ENCODE data around the gene DMD.
"Not testable (repeated sequence)": the region's sequence is repeated elsewhere in the genome, so short reads cannot be mapped to it uniquely, and the experiment has no call there.

Gene DMD

DNA sequence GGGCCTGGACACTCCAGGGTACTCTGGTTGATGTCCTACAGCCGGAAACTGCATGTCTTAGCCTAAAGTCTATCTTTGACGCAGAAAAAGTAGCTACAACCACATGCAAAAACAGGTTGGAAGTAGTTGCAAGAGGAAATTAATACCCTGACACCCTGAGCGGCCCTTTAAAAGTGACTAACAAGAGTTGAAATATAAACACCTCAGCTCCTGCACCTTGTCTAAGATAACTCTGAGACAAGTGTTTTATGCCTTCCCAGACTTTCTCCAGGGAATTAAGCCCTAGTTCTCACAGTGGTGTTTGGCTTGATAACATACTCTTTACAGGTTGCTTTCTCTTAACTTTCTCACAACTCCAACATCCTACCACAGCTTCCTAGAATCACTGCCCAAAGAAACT is 943.1 kb downstream of the DMD start:
- Histone ChIP-seq H3K27ac (no peak overlapping the region), H3K4me3 (no peak overlapping the region)
- no peak for DNase-seq (ENCODE audit: low spot score)
- TF ChIP-seq, protein P1, sequence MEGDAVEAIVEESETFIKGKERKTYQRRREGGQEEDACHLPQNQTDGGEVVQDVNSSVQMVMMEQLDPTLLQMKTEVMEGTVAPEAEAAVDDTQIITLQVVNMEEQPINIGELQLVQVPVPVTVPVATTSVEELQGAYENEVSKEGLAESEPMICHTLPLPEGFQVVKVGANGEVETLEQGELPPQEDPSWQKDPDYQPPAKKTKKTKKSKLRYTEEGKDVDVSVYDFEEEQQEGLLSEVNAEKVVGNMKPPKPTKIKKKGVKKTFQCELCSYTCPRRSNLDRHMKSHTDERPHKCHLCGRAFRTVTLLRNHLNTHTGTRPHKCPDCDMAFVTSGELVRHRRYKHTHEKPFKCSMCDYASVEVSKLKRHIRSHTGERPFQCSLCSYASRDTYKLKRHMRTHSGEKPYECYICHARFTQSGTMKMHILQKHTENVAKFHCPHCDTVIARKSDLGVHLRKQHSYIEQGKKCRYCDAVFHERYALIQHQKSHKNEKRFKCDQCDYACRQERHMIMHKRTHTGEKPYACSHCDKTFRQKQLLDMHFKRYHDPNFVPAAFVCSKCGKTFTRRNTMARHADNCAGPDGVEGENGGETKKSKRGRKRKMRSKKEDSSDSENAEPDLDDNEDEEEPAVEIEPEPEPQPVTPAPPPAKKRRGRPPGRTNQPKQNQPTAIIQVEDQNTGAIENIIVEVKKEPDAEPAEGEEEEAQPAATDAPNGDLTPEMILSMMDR (IDR thresholded peaks at IDR 0.05): no peak

DNA sequence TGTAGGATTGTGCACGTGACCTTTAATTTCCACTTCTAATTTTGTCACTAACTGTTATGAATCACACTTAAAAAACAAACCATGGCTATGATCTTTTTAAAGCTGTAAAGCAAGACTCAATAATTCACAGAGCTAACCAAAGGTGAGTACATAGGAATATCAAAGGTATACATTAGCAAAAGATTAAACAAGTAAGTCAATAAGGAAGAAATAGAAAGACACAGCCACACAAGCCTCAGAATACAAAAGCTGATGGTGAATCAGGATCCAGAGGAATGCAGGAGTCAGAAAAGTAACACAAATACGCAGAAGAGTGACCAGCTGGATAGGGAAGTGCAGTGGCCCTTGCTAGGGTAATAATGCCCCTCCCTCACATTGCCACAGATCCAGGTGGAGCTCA is 943.6 kb downstream of the DMD start:
- no peak for DNase-seq (ENCODE audit: low spot score)
- TF ChIP-seq, protein P1 (IDR thresholded peaks at IDR 0.05): no peak
- Histone ChIP-seq H3K4me3 (no peak overlapping the region), H3K27ac (no peak overlapping the region)

DNA sequence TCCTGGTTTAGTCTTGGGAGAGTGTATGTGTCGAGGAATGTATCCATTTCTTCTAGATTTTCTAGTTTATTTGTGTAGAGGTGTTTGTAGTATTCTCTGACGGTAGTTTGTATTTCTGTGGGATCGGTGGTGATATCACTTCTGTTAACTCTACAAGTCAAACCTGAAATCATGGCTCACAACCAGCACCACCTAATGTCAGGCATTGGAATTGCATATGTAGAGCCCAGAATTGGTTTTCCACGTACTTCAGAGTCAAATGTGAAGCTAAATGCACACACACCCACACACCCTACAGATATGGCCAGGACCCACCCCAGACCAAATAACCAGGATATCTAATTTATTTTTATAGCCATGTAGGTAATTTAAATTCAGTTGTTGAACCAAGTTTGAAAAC is 964.7 kb downstream of the DMD start:
- DNase-seq (ENCODE audit: low spot score); H3K27ac ChIP-seq; H3K4me3 ChIP-seq: not testable (repeated sequence)

DNA sequence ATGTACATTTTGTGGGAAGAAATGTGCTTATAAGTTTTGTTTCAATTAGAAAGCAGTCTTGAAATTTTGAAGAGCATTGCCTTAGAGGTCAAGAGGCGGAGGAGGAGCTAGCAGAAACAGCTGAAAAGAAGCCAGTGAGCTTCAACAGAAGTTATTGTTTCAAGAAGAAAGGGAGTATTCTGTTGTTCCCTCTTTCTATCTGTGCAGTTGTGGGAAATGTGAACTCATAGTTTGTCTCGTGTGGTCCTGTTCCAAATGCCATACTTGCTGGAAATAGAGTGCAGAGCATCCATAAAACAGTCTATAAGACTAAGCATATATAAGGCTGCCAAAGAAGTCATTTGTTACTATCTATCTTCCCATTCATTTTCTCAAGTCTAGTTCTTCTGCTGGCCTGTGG is 1015.7 kb downstream of the DMD start:
- no peak overlapping the region for H3K4me3 ChIP-seq
- no peak for DNase-seq (ENCODE audit: low spot score)
- no peak overlapping the region for H3K27ac ChIP-seq
- TF ChIP-seq, protein P1 (IDR thresholded peaks at IDR 0.05): no peak

DNA sequence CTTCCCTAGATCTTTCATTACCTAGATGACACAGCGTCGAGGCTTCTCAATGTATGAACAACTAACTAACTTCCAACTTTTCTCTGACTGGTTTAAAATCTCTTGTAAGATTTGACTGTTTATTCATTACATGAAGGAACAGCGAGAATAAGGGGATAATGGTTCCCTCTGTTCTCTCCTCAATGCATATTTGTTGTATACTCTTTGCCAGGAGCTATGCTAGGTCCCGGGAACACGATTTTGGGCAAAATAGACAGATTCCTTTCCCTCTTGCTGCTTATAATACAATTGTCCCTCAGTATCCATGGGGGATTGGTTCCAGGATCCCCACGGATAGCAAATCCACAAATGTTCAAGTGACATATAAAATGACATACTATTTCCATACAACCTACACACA is 1020.0 kb downstream of the DMD start:
- no peak overlapping the region for H3K27ac ChIP-seq
- TF ChIP-seq, protein P1 (IDR thresholded peaks at IDR 0.05): no peak
- H3K4me3 ChIP-seq: no peak overlapping the region
- DNase-seq (ENCODE audit: low spot score): no peak

DNA sequence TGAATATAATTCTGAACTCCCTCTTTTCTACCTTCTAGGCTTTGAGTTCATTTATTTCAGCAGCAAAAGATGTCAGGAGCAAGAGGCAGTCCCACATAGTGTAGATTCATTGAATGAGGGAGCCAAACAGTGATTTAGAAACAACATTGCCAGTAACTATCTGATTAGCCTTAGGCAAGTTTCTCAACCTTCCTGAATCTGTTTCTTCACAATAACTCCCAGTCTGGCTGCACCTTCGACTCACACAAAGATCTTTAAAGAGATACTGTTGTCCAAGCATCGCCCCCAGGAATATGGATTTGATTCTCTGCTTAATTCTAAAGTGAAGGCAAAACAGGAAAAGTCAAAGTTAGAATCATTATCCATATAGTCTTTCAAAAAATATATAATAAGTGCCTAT is 1026.2 kb downstream of the DMD start:
- TF ChIP-seq, protein P1 (IDR thresholded peaks at IDR 0.05): no peak
- no peak for DNase-seq (ENCODE audit: low spot score)
- no peak overlapping the region for H3K4me3 ChIP-seq
- H3K27ac ChIP-seq: no peak overlapping the region

DNA sequence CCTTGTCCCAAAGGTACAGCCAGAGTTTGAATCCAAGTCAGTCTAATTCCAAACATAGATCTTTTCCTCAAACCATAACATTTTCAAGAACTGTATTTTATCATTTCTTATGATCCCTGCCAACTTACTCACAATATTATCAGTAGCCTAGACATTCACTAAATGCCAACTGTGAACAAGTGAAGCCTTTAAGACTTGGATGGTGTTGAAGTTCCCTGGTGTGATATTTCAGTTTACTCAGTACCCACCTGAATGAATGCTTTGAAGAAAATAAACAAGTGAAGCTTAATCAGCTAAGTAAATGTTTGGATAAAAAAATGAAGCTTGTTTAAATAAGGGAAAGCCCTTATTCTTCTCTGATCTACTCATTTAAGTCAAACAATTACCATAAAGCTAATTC is 1028.3 kb downstream of the DMD start:
- H3K27ac ChIP-seq: no peak overlapping the region
- no peak overlapping the region for H3K4me3 ChIP-seq
- TF ChIP-seq, protein P1 (IDR thresholded peaks at IDR 0.05): no peak
- no peak for DNase-seq (ENCODE audit: low spot score)

DNA sequence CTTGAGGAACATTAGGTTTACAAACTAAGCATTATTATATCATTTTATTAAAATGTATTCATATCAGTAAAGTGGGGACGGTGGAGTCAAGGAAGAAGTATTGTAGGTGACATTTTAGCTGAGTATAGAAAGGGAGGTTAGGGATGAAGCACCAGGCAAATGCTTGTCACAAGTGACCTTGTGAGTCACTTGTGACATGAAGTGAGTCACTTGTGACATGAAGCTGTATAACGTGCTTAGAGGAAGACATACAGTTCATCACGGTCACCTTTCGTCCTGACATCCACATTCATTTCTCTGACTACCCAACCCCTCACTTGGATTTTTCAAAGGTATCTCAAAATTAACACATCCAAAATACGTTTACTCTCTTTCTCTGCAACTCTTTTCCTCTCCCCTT is 1034.8 kb downstream of the DMD start:
- no peak overlapping the region for H3K4me3 ChIP-seq
- no peak overlapping the region for H3K27ac ChIP-seq
- no peak for DNase-seq (ENCODE audit: low spot score)
- TF ChIP-seq, protein P1 (IDR thresholded peaks at IDR 0.05): no peak
